GM11168 (cell line): ENCODE results near the gene XYLB.
"Not testable (repeated sequence)": the region's sequence is repeated elsewhere in the genome, so short reads cannot be mapped to it uniquely, and the experiment has no call there.

ENCODE experiments used
- in situ Hi-C: fragments of 300-500 bp; cut with MboI; formaldehyde crosslinking; loops from one replicate; pipeline ENCODE4 v1.12.0; 2022; ENCODE audit warnings: low sequenced_read_pairs; ENCODE audit not compliant: unreplicated experiment

Gene XYLB

GRCh38 chr3:38382506-38383080 lies 36.0 kb downstream of the XYLB start:
- in situ Hi-C loops = no loop called here

GRCh38 chr3:38383156-38383875 lies 36.7 kb downstream of the XYLB start:
- in situ Hi-C loops = no loop called here

- in situ Hi-C loops = no loop called here
Observed at GRCh38 chr3:38386992-38387750, 40.6 kb downstream of the XYLB start.

DNA sequence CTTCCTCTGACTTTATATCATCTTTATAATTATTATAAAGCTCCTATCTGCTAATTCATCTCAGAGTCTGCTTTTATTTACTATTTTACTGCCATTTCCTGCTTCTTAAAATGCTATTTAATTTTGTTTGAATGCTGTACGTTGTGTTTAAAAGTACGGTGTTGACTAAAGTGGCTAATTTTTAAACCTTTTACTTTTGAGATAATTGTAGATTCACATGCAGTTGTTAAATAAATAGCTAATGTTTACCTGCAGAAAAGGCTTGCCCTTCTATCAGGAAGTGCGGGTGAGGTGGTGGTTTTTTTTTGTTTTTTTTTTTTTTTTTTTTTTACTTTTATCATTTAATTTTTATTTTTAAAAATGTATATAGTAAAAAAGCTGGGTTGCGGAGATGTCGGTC lies 41.3 kb downstream of the XYLB start:
- in situ Hi-C loops = no loop called here

GRCh38 chr3:38392604-38393163 lies 46.1 kb downstream of the XYLB start:
- in situ Hi-C loops = no loop called here

DNA sequence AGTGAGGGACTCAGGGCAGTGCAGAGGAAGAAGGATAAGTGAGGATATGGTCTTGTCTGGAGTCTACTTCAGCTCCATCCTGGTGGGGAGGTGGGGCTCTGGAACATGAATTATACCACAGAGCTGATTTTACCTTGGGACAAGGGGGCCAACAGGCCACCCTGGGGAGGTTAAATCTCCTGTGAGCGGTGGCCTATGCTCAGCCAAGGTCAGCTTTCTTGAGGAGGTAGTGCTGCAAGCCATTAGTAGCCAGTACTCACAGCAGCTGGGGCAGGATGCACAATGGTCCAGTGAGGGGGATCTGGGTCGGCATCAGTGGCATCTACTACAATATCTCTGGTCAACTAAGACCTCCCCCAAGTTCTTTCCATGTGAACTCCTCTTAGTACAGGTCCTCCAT lies 49.7 kb downstream of the XYLB start:
- in situ Hi-C loops = no loop called here

- in situ Hi-C loops = no loop called here
Observed at GRCh38 chr3:38396861-38397260, 50.3 kb downstream of the XYLB start.

- in situ Hi-C loops = no loop called here
Observed at GRCh38 chr3:38397320-38397719, 50.7 kb downstream of the XYLB start.

GRCh38 chr3:38401246-38401962 lies 54.8 kb downstream of the XYLB start:
- in situ Hi-C loops = no loop called here

DNA sequence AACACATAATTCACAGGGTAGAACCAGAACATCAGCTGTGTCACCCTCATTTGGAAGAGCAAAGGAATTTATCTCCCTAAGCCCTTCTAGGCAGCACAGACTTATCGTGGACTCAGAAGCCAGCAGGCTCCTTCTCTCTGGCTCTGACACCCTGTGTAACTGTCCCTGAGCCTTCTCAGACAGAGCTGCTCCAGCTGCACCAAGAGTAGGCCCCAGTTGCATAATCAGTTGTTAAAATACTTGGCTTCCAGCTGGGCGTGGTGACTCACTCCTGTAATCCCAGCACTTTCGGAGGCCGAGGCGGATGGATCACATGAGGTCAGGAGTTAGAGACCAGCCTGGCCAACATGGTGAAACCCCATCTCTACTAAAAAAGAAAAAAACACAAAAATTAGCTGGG lies 57.7 kb downstream of the XYLB start:
- in situ Hi-C loops = no loop called here

DNA sequence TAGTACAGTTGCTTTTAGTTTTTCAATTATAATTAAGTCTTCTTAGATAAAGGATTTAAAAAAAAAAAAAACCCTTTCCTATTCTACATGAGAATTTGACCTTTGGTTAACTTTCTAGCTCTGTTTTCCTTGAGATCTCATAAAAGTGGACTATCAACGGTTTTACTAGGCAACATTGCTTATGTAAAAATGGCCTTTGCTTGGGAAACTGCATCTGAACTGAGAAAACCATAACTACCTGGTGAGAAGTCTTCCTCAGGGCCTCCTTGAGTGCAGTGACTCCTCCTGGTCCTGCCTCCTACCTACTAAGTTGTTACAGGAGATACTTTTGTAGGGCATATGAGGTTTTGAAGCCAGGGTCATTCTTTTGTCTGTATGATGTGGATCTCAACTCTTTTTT lies 65.0 kb downstream of the XYLB start:
- in situ Hi-C loops = no loop called here

DNA sequence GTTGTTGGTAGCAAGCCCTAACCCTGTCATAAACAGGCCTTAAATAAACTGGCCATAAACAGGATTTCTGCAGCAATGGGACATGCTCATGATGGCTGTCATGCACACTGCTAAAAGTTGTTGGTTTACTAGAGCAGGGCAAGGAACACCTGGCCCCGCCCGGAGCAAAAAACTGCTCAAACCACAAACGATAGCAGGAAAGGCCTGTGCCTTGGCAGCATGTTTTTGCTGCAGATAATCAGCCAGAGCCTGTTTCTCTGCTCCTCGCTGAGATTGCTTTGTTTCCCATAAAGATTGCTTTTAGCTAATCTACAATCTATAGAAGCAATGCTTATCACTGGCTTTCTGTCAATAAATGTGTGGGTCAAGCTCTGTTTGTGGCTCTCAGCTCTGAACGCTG lies 74.2 kb downstream of the XYLB start:
- in situ Hi-C loops = not testable (repeated sequence)

GRCh38 chr3:38421679-38422336 lies 75.2 kb downstream of the XYLB start:
- in situ Hi-C loops = no loop called here

- in situ Hi-C loops = not testable (repeated sequence)
Observed at GRCh38 chr3:38426798-38427426, 80.3 kb downstream of the XYLB start.

GRCh38 chr3:38432871-38433658 lies 86.5 kb downstream of the XYLB start:
- in situ Hi-C loops = not testable (repeated sequence)

GRCh38 chr3:38433661-38434060 lies 87.1 kb downstream of the XYLB start:
- in situ Hi-C loops = not testable (repeated sequence)

DNA sequence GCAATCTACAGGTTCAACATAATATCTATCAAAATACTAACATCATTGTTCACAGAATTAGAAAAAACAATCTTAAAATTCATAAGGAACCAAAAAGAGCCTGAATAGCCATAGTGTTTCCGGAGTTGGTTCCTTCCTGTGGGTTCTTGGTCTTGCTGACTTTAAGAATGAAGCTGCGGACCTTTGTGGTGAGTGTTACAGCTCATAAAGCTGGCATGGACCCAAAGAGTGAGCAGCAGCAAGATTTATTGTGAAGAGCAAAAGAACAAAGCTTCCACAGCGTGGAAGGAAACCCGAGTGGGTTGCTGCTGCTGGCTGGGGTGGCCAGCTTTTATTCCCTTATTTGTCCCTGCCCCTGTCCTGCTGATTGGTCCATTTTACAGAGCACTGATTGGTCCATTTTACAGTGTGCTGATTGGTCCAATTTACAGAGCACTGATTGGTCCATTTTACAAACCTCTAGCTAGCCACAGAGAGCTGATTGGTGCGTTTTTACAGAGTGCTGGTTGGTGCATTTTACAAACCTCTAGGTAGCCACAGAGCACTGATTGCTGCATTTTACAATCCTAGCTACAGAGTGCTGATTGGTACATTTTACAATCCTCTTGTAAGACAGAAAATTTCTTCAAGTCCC lies 92.0 kb downstream of the XYLB start:
- in situ Hi-C loops = not testable (repeated sequence)

DNA sequence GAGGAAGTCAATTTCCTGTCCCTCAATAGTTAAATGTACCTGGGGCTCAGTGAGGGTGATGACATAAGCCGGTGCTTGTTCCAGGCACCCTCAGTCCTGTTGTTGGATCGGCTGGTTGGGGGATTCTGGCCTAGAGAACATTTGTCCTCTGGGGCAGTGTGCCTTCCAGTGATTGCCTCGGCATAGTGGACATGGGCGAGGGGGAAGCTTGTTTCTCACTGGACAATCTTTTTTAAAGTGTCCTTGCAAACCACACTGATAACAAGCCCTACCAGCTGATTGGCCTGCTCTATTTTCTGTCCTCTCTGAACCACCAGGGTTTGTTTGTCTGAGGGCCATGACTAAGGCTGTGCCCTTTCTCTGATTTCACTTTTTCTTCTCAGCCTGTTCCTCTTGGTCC lies 96.6 kb downstream of the XYLB start:
- in situ Hi-C loops = not testable (repeated sequence)
